Activated T-cell treated with anti-CD3 and anti-CD28 coated beads, Interleukin-2, amount 50 U/mL, for 72 hours (primary cell): ENCODE results near the gene BRAT1. TPM values are rescaled to one million over a fixed set of nuclear protein-coding genes. Genes with fewer than 3 reads are reported as not detected.
"Not testable (repeated sequence)": the region's sequence is repeated elsewhere in the genome, so short reads cannot be mapped to it uniquely, and the experiment has no call there.

ENCODE experiments used
- ATAC-seq, 2 donors: fragments of 150-1000 bp; cut with Tn5 transposase; replicated peaks in 1 of 2; 2 replicates each; pipeline ENCODE4 v1.10.0; 2021; ENCODE audit warnings: moderate library complexity in 2 of 2, mild to moderate bottlenecking in 1 of 2
- DNase-seq, 2 donors: peaks; one replicate each; pipeline ENCODE4 v3.0.0; 2021 to 2022; ENCODE audit warnings: mixed read lengths in 1 of 2
- H3K27ac Mint-ChIP-seq: one replicate; pipeline ENCODE4 v1.8.0; 2022; ENCODE audit warnings: mild to moderate bottlenecking, moderate library complexity, mixed read lengths
- H3K27me3 Mint-ChIP-seq: one replicate; pipeline ENCODE4 v1.8.0; 2022; ENCODE audit warnings: low read depth, mixed read lengths
- H3K36me3 Mint-ChIP-seq, 2 donors: one replicate each; pipeline ENCODE4 v1.8.0; 2022; ENCODE audit warnings: mixed read lengths in 2 of 2, mild to moderate bottlenecking in 1 of 2; ENCODE audit not compliant: insufficient read depth in 2 of 2
- H3K4me1 Mint-ChIP-seq: one replicate; pipeline ENCODE4 v1.8.0; 2022; ENCODE audit warnings: low read depth, mixed read lengths
- H3K4me3 Mint-ChIP-seq, 2 donors: one replicate each; pipeline ENCODE4 v1.8.0; 2022; ENCODE audit warnings: mild to moderate bottlenecking in 2 of 2, mixed read lengths in 2 of 2, moderate library complexity in 2 of 2
- H3K9me3 Mint-ChIP-seq, 2 donors: one replicate each; pipeline ENCODE4 v1.8.0; 2022; ENCODE audit warnings: mixed read lengths in 2 of 2
- total RNA-seq, 2 donors: library from RNA; stranded (reverse); gene quantifications; one replicate each; pipeline ENCODE4 v1.2.3, GENCODE V29; 2022

Gene BRAT1
- total RNA-seq, 2 donors from 2014 or later: 28.0 to 35.2 TPM

GRCh38 chr7:2593036-2593727, 37.9 kb upstream of the BRAT1 start:
- Mint-ChIP-seq H3K27ac (no peak overlapping the region), H3K36me3 (no peaks in the 10 kb centered on the region), H3K27me3 (no peaks in the 10 kb centered on the region), H3K4me3 (no peak overlapping the region), H3K4me1 (no peaks in the 10 kb centered on the region), H3K9me3 (no peaks in the 10 kb centered on the region)
- ATAC-seq (no peak), DNase-seq (no peak)

- no peak overlapping the region for H3K27ac Mint-ChIP-seq
- DNase-seq (no peak), ATAC-seq (no peak)
- H3K36me3 Mint-ChIP-seq: no peaks in the 10 kb centered on the region
- no peaks in the 10 kb centered on the region for H3K9me3 Mint-ChIP-seq
- H3K4me3 Mint-ChIP-seq: no peak overlapping the region
- H3K4me1 Mint-ChIP-seq: no peaks in the 10 kb centered on the region
- no peaks in the 10 kb centered on the region for H3K27me3 Mint-ChIP-seq
Measured at GRCh38 chr7:2592375-2592865, 37.1 kb upstream of the BRAT1 start.

- not testable (repeated sequence) for H3K4me3 Mint-ChIP-seq, H3K9me3 Mint-ChIP-seq, H3K36me3 Mint-ChIP-seq, H3K27me3 Mint-ChIP-seq, ATAC-seq, H3K4me1 Mint-ChIP-seq, DNase-seq, H3K27ac Mint-ChIP-seq
Measured at GRCh38 chr7:2589941-2590340, 34.6 kb upstream of the BRAT1 start.

GRCh38 chr7:2589341-2589740, 34.0 kb upstream of the BRAT1 start:
- ATAC-seq (no peak), DNase-seq (no peak)
- Mint-ChIP-seq H3K4me3 (no peak overlapping the region), H3K4me1 (no peaks in the 10 kb centered on the region), H3K27me3 (no peaks in the 10 kb centered on the region), H3K27ac (no peak overlapping the region), H3K9me3 (no peaks in the 10 kb centered on the region), H3K36me3 (peaks cover 0 to 3% of the 10 kb centered on the region in 2 donors)

GRCh38 chr7:2587778-2588177, 32.5 kb upstream of the BRAT1 start:
- no peak for DNase-seq
- H3K27ac Mint-ChIP-seq: no peak overlapping the region
- peaks cover 0 to 3% of the 10 kb centered on the region in 2 donors for H3K36me3 Mint-ChIP-seq
- no peaks in the 10 kb centered on the region for H3K4me1 Mint-ChIP-seq
- ATAC-seq: no peak
- H3K9me3 Mint-ChIP-seq: no peaks in the 10 kb centered on the region
- no peak overlapping the region for H3K4me3 Mint-ChIP-seq
- no peaks in the 10 kb centered on the region for H3K27me3 Mint-ChIP-seq

- no peak for ATAC-seq
- DNase-seq: no peak
- Mint-ChIP-seq H3K36me3 (peaks cover 0 to 3% of the 10 kb centered on the region in 2 donors), H3K9me3 (no peaks in the 10 kb centered on the region), H3K27me3 (no peaks in the 10 kb centered on the region), H3K4me3 (no peak overlapping the region), H3K4me1 (no peaks in the 10 kb centered on the region), H3K27ac (no peak overlapping the region)
Measured at GRCh38 chr7:2587134-2587533, 31.8 kb upstream of the BRAT1 start.

GRCh38 chr7:2586326-2587020, 31.1 kb upstream of the BRAT1 start:
- Mint-ChIP-seq H3K9me3 (no peaks in the 10 kb centered on the region), H3K36me3 (peaks cover 0 to 3% of the 10 kb centered on the region in 2 donors), H3K27ac (no peak overlapping the region), H3K4me3 (no peak overlapping the region), H3K4me1 (no peaks in the 10 kb centered on the region), H3K27me3 (no peaks in the 10 kb centered on the region)
- no peak for ATAC-seq
- DNase-seq: no peak

GRCh38 chr7:2585446-2585845, 30.1 kb upstream of the BRAT1 start:
- peaks cover 0 to 3% of the 10 kb centered on the region in 2 donors for H3K36me3 Mint-ChIP-seq
- no peak overlapping the region for H3K27ac Mint-ChIP-seq
- no peak overlapping the region for H3K4me3 Mint-ChIP-seq
- ATAC-seq (no peak), DNase-seq (no peak)
- no peaks in the 10 kb centered on the region for H3K9me3 Mint-ChIP-seq
- no peaks in the 10 kb centered on the region for H3K27me3 Mint-ChIP-seq
- H3K4me1 Mint-ChIP-seq: no peaks in the 10 kb centered on the region

GRCh38 chr7:2583798-2584580, 28.7 kb upstream of the BRAT1 start:
- no peak overlapping the region for H3K4me3 Mint-ChIP-seq
- peaks cover 0 to 3% of the 10 kb centered on the region in 2 donors for H3K36me3 Mint-ChIP-seq
- no peaks in the 10 kb centered on the region for H3K4me1 Mint-ChIP-seq
- no peaks in the 10 kb centered on the region for H3K9me3 Mint-ChIP-seq
- ATAC-seq: no peak
- no peak for DNase-seq
- no peaks in the 10 kb centered on the region for H3K27me3 Mint-ChIP-seq
- no peak overlapping the region for H3K27ac Mint-ChIP-seq

- DNase-seq (no peak), ATAC-seq (no peak)
- Mint-ChIP-seq H3K9me3 (no peaks in the 10 kb centered on the region), H3K27ac (no peak overlapping the region), H3K36me3 (peaks cover 0 to 3% of the 10 kb centered on the region in 2 donors), H3K4me3 (no peak overlapping the region), H3K4me1 (no peaks in the 10 kb centered on the region), H3K27me3 (no peaks in the 10 kb centered on the region)
Measured at GRCh38 chr7:2582006-2582735, 26.8 kb upstream of the BRAT1 start.

GRCh38 chr7:2580636-2581035, 25.3 kb upstream of the BRAT1 start:
- no peaks in the 10 kb centered on the region for H3K4me1 Mint-ChIP-seq
- ATAC-seq (no peak), DNase-seq (no peak)
- no peaks in the 10 kb centered on the region for H3K9me3 Mint-ChIP-seq
- H3K4me3 Mint-ChIP-seq: no peak overlapping the region
- H3K36me3 Mint-ChIP-seq: peaks cover 2 to 3% of the 10 kb centered on the region in 2 donors
- H3K27ac Mint-ChIP-seq: no peak overlapping the region
- no peaks in the 10 kb centered on the region for H3K27me3 Mint-ChIP-seq

GRCh38 chr7:2577914-2578680, 22.8 kb upstream of the BRAT1 start:
- H3K9me3 Mint-ChIP-seq: no peaks in the 10 kb centered on the region
- H3K27me3 Mint-ChIP-seq: no peaks in the 10 kb centered on the region
- no peak overlapping the region for H3K4me3 Mint-ChIP-seq
- ATAC-seq (no peak), DNase-seq (no peak)
- no peak overlapping the region for H3K27ac Mint-ChIP-seq
- H3K4me1 Mint-ChIP-seq: no peaks in the 10 kb centered on the region
- H3K36me3 Mint-ChIP-seq: peaks cover under 1 to 2% of the 10 kb centered on the region in 2 donors
